ENCODE measurements around the gene STX3. TPM values are rescaled to one million over a fixed set of nuclear protein-coding genes. Genes with fewer than 3 reads are reported as not detected.

Gene STX3
- total RNA-seq, 1 experiment from 2014 or later, result 14.6 TPM

GRCh38 chr11:59765068-59765735, 10.0 kb downstream of the STX3 start:
- Histone ChIP-seq H3K36me3 (ENCODE audit: insufficient read depth, low read length) (no peaks in the 10 kb centered on the region), H4K20me1 (ENCODE audit: insufficient read depth, low read depth, low read length) (no peaks in the 10 kb centered on the region), H3K9me2 (replicated peaks; ENCODE audit: insufficient read depth, low read length) (no peaks in the 10 kb centered on the region), H3K27ac (ENCODE audit: low read length) (no peak overlapping the region), H3K4me1 (ENCODE audit: low read length) (no peaks in the 10 kb centered on the region), H3K9me3 (ENCODE audit: low read length) (no peaks in the 10 kb centered on the region), H3K27me3 (ENCODE audit: low read length) (no peaks in the 10 kb centered on the region), H3K79me2 (ENCODE audit: low read length) (no peaks in the 10 kb centered on the region), H3K4me3 (ENCODE audit: low read length) (no peak overlapping the region), H3K4me2 (ENCODE audit: low read depth, low read length, poor library complexity, severe bottlenecking) (no peak overlapping the region), H2AFZ (ENCODE audit: low read length) (no peak overlapping the region), H3K9ac (ENCODE audit: low read length) (no peak overlapping the region)
- DNase-seq, result no peak

- H3K4me1 ChIP-seq (ENCODE audit: low read length), result peaks cover under 1% of the 10 kb centered on the region
- H3K27ac ChIP-seq (ENCODE audit: low read length), result no peak overlapping the region
- H3K4me3 ChIP-seq (ENCODE audit: low read length), result no peak overlapping the region
- no peaks in the 10 kb centered on the region for H3K9me2 ChIP-seq (replicated peaks; ENCODE audit: insufficient read depth, low read length)
- H3K36me3 ChIP-seq (ENCODE audit: insufficient read depth, low read length), result no peaks in the 10 kb centered on the region
- H3K9ac ChIP-seq (ENCODE audit: low read length), result no peak overlapping the region
- H3K79me2 ChIP-seq (ENCODE audit: low read length), result no peaks in the 10 kb centered on the region
- no peak overlapping the region for H2AFZ ChIP-seq (ENCODE audit: low read length)
- no peak for DNase-seq
- H3K9me3 ChIP-seq (ENCODE audit: low read length), result no peaks in the 10 kb centered on the region
- no peaks in the 10 kb centered on the region for H4K20me1 ChIP-seq (ENCODE audit: insufficient read depth, low read depth, low read length)
- H3K4me2 ChIP-seq (ENCODE audit: low read depth, low read length, poor library complexity, severe bottlenecking), result no peak overlapping the region
- H3K27me3 ChIP-seq (ENCODE audit: low read length), result no peaks in the 10 kb centered on the region
Measured at GRCh38 chr11:59766542-59767224, 11.5 kb downstream of the STX3 start.

- H3K36me3 ChIP-seq (ENCODE audit: insufficient read depth, low read length), result no peaks in the 10 kb centered on the region
- peaks cover 6% of the 10 kb centered on the region for H3K4me1 ChIP-seq (ENCODE audit: low read length)
- H3K9me2 ChIP-seq (replicated peaks; ENCODE audit: insufficient read depth, low read length), result no peaks in the 10 kb centered on the region
- H3K27me3 ChIP-seq (ENCODE audit: low read length), result no peaks in the 10 kb centered on the region
- no peaks in the 10 kb centered on the region for H4K20me1 ChIP-seq (ENCODE audit: insufficient read depth, low read depth, low read length)
- H3K4me2 ChIP-seq (ENCODE audit: low read depth, low read length, poor library complexity, severe bottlenecking), result no peak overlapping the region
- H3K27ac ChIP-seq (ENCODE audit: low read length), result no peak overlapping the region
- H2AFZ ChIP-seq (ENCODE audit: low read length), result no peak overlapping the region
- H3K9me3 ChIP-seq (ENCODE audit: low read length), result no peaks in the 10 kb centered on the region
- H3K4me3 ChIP-seq (ENCODE audit: low read length), result no peak overlapping the region
- H3K79me2 ChIP-seq (ENCODE audit: low read length), result no peaks in the 10 kb centered on the region
- no peak for DNase-seq
- no peak overlapping the region for H3K9ac ChIP-seq (ENCODE audit: low read length)
Measured at GRCh38 chr11:59767225-59767611, 12.0 kb downstream of the STX3 start.

GRCh38 chr11:59769111-59769510, 13.9 kb downstream of the STX3 start:
- Histone ChIP-seq H3K79me2 (ENCODE audit: low read length) (no peaks in the 10 kb centered on the region), H3K36me3 (ENCODE audit: insufficient read depth, low read length) (no peaks in the 10 kb centered on the region), H3K4me2 (ENCODE audit: low read depth, low read length, poor library complexity, severe bottlenecking) (no peak overlapping the region), H3K27ac (ENCODE audit: low read length) (no peak overlapping the region), H4K20me1 (ENCODE audit: insufficient read depth, low read depth, low read length) (no peaks in the 10 kb centered on the region), H3K9me2 (replicated peaks; ENCODE audit: insufficient read depth, low read length) (no peaks in the 10 kb centered on the region), H3K27me3 (ENCODE audit: low read length) (no peaks in the 10 kb centered on the region), H3K9ac (ENCODE audit: low read length) (no peak overlapping the region), H2AFZ (ENCODE audit: low read length) (no peak overlapping the region), H3K9me3 (ENCODE audit: low read length) (no peaks in the 10 kb centered on the region), H3K4me3 (ENCODE audit: low read length) (no peak overlapping the region), H3K4me1 (ENCODE audit: low read length) (peaks cover 11% of the 10 kb centered on the region)
- no peak for DNase-seq

GRCh38 chr11:59769828-59770227, 14.7 kb downstream of the STX3 start:
- peaks cover 11% of the 10 kb centered on the region for H3K4me1 ChIP-seq (ENCODE audit: low read length)
- H3K9me3 ChIP-seq (ENCODE audit: low read length), result no peaks in the 10 kb centered on the region
- H3K36me3 ChIP-seq (ENCODE audit: insufficient read depth, low read length), result no peaks in the 10 kb centered on the region
- H4K20me1 ChIP-seq (ENCODE audit: insufficient read depth, low read depth, low read length), result no peaks in the 10 kb centered on the region
- no peak overlapping the region for H3K27ac ChIP-seq (ENCODE audit: low read length)
- no peak overlapping the region for H3K4me2 ChIP-seq (ENCODE audit: low read depth, low read length, poor library complexity, severe bottlenecking)
- no peaks in the 10 kb centered on the region for H3K79me2 ChIP-seq (ENCODE audit: low read length)
- H3K9ac ChIP-seq (ENCODE audit: low read length), result no peak overlapping the region
- no peak overlapping the region for H2AFZ ChIP-seq (ENCODE audit: low read length)
- H3K9me2 ChIP-seq (replicated peaks; ENCODE audit: insufficient read depth, low read length), result no peaks in the 10 kb centered on the region
- no peaks in the 10 kb centered on the region for H3K27me3 ChIP-seq (ENCODE audit: low read length)
- H3K4me3 ChIP-seq (ENCODE audit: low read length), result no peak overlapping the region
- DNase-seq, result no peak

- no peak overlapping the region for H3K4me2 ChIP-seq (ENCODE audit: low read depth, low read length, poor library complexity, severe bottlenecking)
- no peaks in the 10 kb centered on the region for H3K79me2 ChIP-seq (ENCODE audit: low read length)
- H3K9me2 ChIP-seq (replicated peaks; ENCODE audit: insufficient read depth, low read length), result no peaks in the 10 kb centered on the region
- no peak overlapping the region for H3K27ac ChIP-seq (ENCODE audit: low read length)
- peaks cover 11% of the 10 kb centered on the region for H3K4me1 ChIP-seq (ENCODE audit: low read length)
- no peak overlapping the region for H3K4me3 ChIP-seq (ENCODE audit: low read length)
- no peak for DNase-seq
- H4K20me1 ChIP-seq (ENCODE audit: insufficient read depth, low read depth, low read length), result no peaks in the 10 kb centered on the region
- H3K9me3 ChIP-seq (ENCODE audit: low read length), result no peaks in the 10 kb centered on the region
- no peaks in the 10 kb centered on the region for H3K27me3 ChIP-seq (ENCODE audit: low read length)
- H3K36me3 ChIP-seq (ENCODE audit: insufficient read depth, low read length), result no peaks in the 10 kb centered on the region
- no peak overlapping the region for H2AFZ ChIP-seq (ENCODE audit: low read length)
- H3K9ac ChIP-seq (ENCODE audit: low read length), result no peak overlapping the region
Measured at GRCh38 chr11:59770319-59770718, 15.1 kb downstream of the STX3 start.

- Histone ChIP-seq H3K9ac (ENCODE audit: low read length) (no peak overlapping the region), H3K36me3 (ENCODE audit: insufficient read depth, low read length) (no peaks in the 10 kb centered on the region), H3K27me3 (ENCODE audit: low read length) (no peaks in the 10 kb centered on the region), H3K79me2 (ENCODE audit: low read length) (no peaks in the 10 kb centered on the region), H3K9me2 (replicated peaks; ENCODE audit: insufficient read depth, low read length) (no peaks in the 10 kb centered on the region), H3K4me1 (ENCODE audit: low read length) (peaks cover 11% of the 10 kb centered on the region), H3K27ac (ENCODE audit: low read length) (no peak overlapping the region), H3K9me3 (ENCODE audit: low read length) (no peaks in the 10 kb centered on the region), H2AFZ (ENCODE audit: low read length) (no peak overlapping the region), H3K4me2 (ENCODE audit: low read depth, low read length, poor library complexity, severe bottlenecking) (no peak overlapping the region), H3K4me3 (ENCODE audit: low read length) (no peak overlapping the region), H4K20me1 (ENCODE audit: insufficient read depth, low read depth, low read length) (no peaks in the 10 kb centered on the region)
- no peak for DNase-seq
Measured at GRCh38 chr11:59770869-59771268, 15.7 kb downstream of the STX3 start.

GRCh38 chr11:59771605-59772004, 16.4 kb downstream of the STX3 start:
- no peaks in the 10 kb centered on the region for H3K9me3 ChIP-seq (ENCODE audit: low read length)
- 0 out of 2 replicates have a peak overlapping the region, but pooled peaks have one; percentile 59 for H2AFZ ChIP-seq (ENCODE audit: low read length)
- peaks cover 11% of the 10 kb centered on the region for H3K4me1 ChIP-seq (ENCODE audit: low read length)
- H3K4me3 ChIP-seq (ENCODE audit: low read length), result no peak overlapping the region
- DNase-seq, result no peak
- no peaks in the 10 kb centered on the region for H3K9me2 ChIP-seq (replicated peaks; ENCODE audit: insufficient read depth, low read length)
- no peaks in the 10 kb centered on the region for H3K79me2 ChIP-seq (ENCODE audit: low read length)
- H3K9ac ChIP-seq (ENCODE audit: low read length), result no peak overlapping the region
- no peaks in the 10 kb centered on the region for H3K36me3 ChIP-seq (ENCODE audit: insufficient read depth, low read length)
- no peak overlapping the region for H3K27ac ChIP-seq (ENCODE audit: low read length)
- H4K20me1 ChIP-seq (ENCODE audit: insufficient read depth, low read depth, low read length), result no peaks in the 10 kb centered on the region
- peak overlapping the region; percentile 0 for H3K4me2 ChIP-seq (ENCODE audit: low read depth, low read length, poor library complexity, severe bottlenecking)
- no peaks in the 10 kb centered on the region for H3K27me3 ChIP-seq (ENCODE audit: low read length)

All from Karpas-422 (cell line).